GM12891 (cell line): Measurements from ENCODE around the gene NATD1.

Experiments
- POLR2A ChIP-seq: IDR thresholded peaks from 2 replicates; pipeline ENCODE4 v1.6.1; 2011; ENCODE audit warnings: low read depth, low read length, control low read depth
- POLR2AphosphoS5 ChIP-seq: IDR thresholded peaks from 2 replicates; pipeline ENCODE4 v1.6.1; 2011; ENCODE audit warnings: low read depth, low read length, control low read depth
- TAF1 ChIP-seq: IDR thresholded peaks from 2 replicates; pipeline ENCODE4 v1.6.1; 2011; ENCODE audit warnings: low read depth, low read length, control low read depth

GRCh38 chr17:21262259-21262993 lies 9.2 kb upstream of the NATD1 start:
- TF ChIP-seq POLR2A, result no peak
- no peak for TF ChIP-seq TAF1
- TF ChIP-seq POLR2AphosphoS5, result no peak
